Uterus (tissue), 2 donors: ENCODE measurements around the gene ISLR.

Experiments used
- CTCF ChIP-seq, 4 experiments: fragments of 200-600 bp in 2 of 4; fragments of 450-650 bp in 2 of 4; sonication (generic) in 2 of 4; IDR thresholded peaks; one replicate each; pipeline ENCODE4 v1.5.1; 2016 to 2019; ENCODE audit warnings: antibody characterized with exemption in 4 of 4, mild to moderate bottlenecking in 2 of 4, moderate library complexity in 1 of 4
- POLR2A ChIP-seq, 2 donors: fragments of 450-650 bp; IDR thresholded peaks; one replicate each; pipeline ENCODE4 v1.6.1; 2016; ENCODE audit warnings: antibody characterized with exemption in 2 of 2, mild to moderate bottlenecking in 1 of 2, moderate library complexity in 1 of 2

- no peak for TF ChIP-seq CTCF (IDR thresholded peaks at IDR 0.05)
- no peak for TF ChIP-seq POLR2A (IDR thresholded peaks at IDR 0.05)
Measured at GRCh38 chr15:74174219-74174957, 878 bp downstream of the ISLR start.
